Ishikawa (cell line): Measurements from ENCODE around the gene LRRC74A.

Source experiments
- CEBPB ChIP-seq: IDR thresholded peaks from 2 replicates; pipeline ENCODE4 v1.6.1; 2012
- CREB1 ChIP-seq: IDR thresholded peaks from 2 replicates; pipeline ENCODE4 v1.6.1; 2012; ENCODE audit warnings: low read depth
- EP300 ChIP-seq: IDR thresholded peaks from 2 replicates; pipeline ENCODE4 v1.6.1; 2012; ENCODE audit warnings: borderline replicate concordance
- RAD21 ChIP-seq: IDR thresholded peaks from 2 replicates; pipeline ENCODE4 v1.6.1; 2012; ENCODE audit warnings: low read depth
- TCF12 ChIP-seq: IDR thresholded peaks from 2 replicates; pipeline ENCODE4 v1.6.1; 2012; ENCODE audit warnings: low read depth
- TF ChIP-seq, protein P1 (sequence below): IDR thresholded peaks from 2 replicates; pipeline ENCODE4 v1.6.1; 2012
- TF ChIP-seq, protein P2 (sequence below): IDR thresholded peaks from 2 replicates; pipeline ENCODE4 v1.6.1; 2012; ENCODE audit warnings: low read depth, mild to moderate bottlenecking
- TF ChIP-seq, protein P3 (sequence below): IDR thresholded peaks from 2 replicates; pipeline ENCODE4 v1.6.1; 2012

DNA sequence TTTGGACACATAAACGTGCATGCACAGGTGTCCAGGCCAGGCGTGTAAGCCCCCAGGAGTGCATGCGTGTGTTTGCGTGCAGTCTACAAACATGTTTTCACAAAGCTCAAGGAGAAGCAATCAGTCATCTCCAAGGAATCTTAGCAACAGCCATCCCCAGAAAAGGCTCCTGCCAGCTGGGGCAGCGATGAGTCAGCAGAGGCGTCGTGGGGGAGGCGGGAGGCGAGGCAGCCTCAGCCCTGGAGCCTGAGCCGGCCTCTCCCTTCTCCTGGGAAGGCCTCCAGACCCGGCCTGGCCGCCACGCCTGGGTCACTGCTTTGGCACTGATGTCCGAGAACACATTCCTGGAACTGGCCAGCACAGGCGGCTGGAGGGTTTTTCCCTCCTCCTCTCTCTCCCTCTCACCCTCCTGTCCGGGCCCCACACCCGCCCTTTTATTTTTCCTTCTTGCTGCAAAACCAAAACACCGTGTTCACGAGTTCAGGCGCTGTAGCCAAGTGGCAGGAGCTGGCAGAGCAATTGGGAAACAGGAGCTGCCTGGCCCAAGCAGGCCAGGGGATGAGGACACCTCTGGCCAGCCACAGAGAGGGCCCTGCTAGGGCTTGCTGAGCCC lies 92.7 kb downstream of the LRRC74A start:
- TF ChIP-seq, protein P1, sequence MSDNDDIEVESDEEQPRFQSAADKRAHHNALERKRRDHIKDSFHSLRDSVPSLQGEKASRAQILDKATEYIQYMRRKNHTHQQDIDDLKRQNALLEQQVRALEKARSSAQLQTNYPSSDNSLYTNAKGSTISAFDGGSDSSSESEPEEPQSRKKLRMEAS = peak; percentile 84
- TF ChIP-seq, protein P2, sequence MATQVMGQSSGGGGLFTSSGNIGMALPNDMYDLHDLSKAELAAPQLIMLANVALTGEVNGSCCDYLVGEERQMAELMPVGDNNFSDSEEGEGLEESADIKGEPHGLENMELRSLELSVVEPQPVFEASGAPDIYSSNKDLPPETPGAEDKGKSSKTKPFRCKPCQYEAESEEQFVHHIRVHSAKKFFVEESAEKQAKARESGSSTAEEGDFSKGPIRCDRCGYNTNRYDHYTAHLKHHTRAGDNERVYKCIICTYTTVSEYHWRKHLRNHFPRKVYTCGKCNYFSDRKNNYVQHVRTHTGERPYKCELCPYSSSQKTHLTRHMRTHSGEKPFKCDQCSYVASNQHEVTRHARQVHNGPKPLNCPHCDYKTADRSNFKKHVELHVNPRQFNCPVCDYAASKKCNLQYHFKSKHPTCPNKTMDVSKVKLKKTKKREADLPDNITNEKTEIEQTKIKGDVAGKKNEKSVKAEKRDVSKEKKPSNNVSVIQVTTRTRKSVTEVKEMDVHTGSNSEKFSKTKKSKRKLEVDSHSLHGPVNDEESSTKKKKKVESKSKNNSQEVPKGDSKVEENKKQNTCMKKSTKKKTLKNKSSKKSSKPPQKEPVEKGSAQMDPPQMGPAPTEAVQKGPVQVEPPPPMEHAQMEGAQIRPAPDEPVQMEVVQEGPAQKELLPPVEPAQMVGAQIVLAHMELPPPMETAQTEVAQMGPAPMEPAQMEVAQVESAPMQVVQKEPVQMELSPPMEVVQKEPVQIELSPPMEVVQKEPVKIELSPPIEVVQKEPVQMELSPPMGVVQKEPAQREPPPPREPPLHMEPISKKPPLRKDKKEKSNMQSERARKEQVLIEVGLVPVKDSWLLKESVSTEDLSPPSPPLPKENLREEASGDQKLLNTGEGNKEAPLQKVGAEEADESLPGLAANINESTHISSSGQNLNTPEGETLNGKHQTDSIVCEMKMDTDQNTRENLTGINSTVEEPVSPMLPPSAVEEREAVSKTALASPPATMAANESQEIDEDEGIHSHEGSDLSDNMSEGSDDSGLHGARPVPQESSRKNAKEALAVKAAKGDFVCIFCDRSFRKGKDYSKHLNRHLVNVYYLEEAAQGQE = peak; percentile 51; the same call in 1 of the 2 replicates
- TF ChIP-seq, protein P3, sequence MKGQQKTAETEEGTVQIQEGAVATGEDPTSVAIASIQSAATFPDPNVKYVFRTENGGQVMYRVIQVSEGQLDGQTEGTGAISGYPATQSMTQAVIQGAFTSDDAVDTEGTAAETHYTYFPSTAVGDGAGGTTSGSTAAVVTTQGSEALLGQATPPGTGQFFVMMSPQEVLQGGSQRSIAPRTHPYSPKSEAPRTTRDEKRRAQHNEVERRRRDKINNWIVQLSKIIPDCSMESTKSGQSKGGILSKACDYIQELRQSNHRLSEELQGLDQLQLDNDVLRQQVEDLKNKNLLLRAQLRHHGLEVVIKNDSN = peak; percentile 39; the same call in 1 of the 2 replicates
- TF ChIP-seq CREB1 (no peak), RAD21 (no peak; the same call in 1 of the 2 replicates), CEBPB (peak; percentile 43; the same call in 1 of the 2 replicates), EP300 (peak; percentile 84; the same call in 1 of the 2 replicates), TCF12 (peak; percentile 95)
